HG02970 (cell line): ENCODE measurements around the gene MELTF.

Experiments
- ATAC-seq: cut with Tn5 transposase; IDR thresholded peaks from one replicate; pipeline ENCODE4 v1.9.1; 2021; ENCODE audit warnings: mild to moderate bottlenecking, moderate library complexity, moderate number of reproducible peaks; ENCODE audit not compliant: unreplicated experiment, low FRiP score

The MELTF gene

GRCh38 chr3:197027151-197027895, 2.3 kb downstream of the MELTF start:
- ATAC-seq: no peak

- ATAC-seq: no peak
Observed at GRCh38 chr3:197026481-197026866, 3.1 kb downstream of the MELTF start.

GRCh38 chr3:197025736-197026480, 3.7 kb downstream of the MELTF start:
- ATAC-seq: no peak

GRCh38 chr3:197024881-197025735, 4.5 kb downstream of the MELTF start:
- ATAC-seq: no peak

GRCh38 chr3:197023998-197024651, 5.5 kb downstream of the MELTF start:
- ATAC-seq: no peak

- ATAC-seq: no peak
Observed at GRCh38 chr3:197023241-197023997, 6.2 kb downstream of the MELTF start.

- ATAC-seq: no peak
Observed at GRCh38 chr3:197022405-197023231, 7.0 kb downstream of the MELTF start.

GRCh38 chr3:197021729-197022404, 7.8 kb downstream of the MELTF start:
- no peak for ATAC-seq

- no peak for ATAC-seq
Observed at GRCh38 chr3:197021231-197021630, 8.4 kb downstream of the MELTF start.

GRCh38 chr3:197019535-197019934, 10.1 kb downstream of the MELTF start:
- ATAC-seq: no peak

GRCh38 chr3:197019021-197019420, 10.6 kb downstream of the MELTF start:
- no peak for ATAC-seq

GRCh38 chr3:197017003-197017402, 12.6 kb downstream of the MELTF start:
- ATAC-seq: no peak

GRCh38 chr3:197015790-197016736, 13.6 kb downstream of the MELTF start:
- no peak for ATAC-seq

- no peak for ATAC-seq
Observed at GRCh38 chr3:197014942-197015575, 14.6 kb downstream of the MELTF start.

- no peak for ATAC-seq
Observed at GRCh38 chr3:197014024-197014423, 15.6 kb downstream of the MELTF start.

- ATAC-seq: no peak
Observed at GRCh38 chr3:197012540-197012883, 17.1 kb downstream of the MELTF start.
